Right lobe of liver (tissue), 6 donors: ENCODE measurements around the gene ZNF117. TPM values are rescaled to one million over a fixed set of nuclear protein-coding genes. Genes with fewer than 3 reads are reported as not detected.
"Not testable (repeated sequence)": the region's sequence is repeated elsewhere in the genome, so short reads cannot be mapped to it uniquely, and the experiment has no call there.

ENCODE experiments used
- ATAC-seq, 4 donors: fragments of 200-7000 bp; cut with Tn5 transposase; one replicate each; pipeline ENCODE4 v1.9.1; 2020; ENCODE audit warnings: mild to moderate bottlenecking in 4 of 4, moderate library complexity in 4 of 4
- DNase-seq, 3 donors: peaks; one replicate each; pipeline ENCODE4 v3.0.0-alpha.2; 2020
- H3K27ac ChIP-seq, 3 donors: fragments of 200-600 bp; one replicate each; pipeline ENCODE4 v1.8.0; 2022
- H3K27me3 ChIP-seq, 2 donors: fragments of 200-600 bp; one replicate each; pipeline ENCODE4 v1.8.0; 2022
- H3K36me3 ChIP-seq, 4 donors: fragments of 200-600 bp; sonication (generic) in 1 of 4; one replicate each; pipeline versions ENCODE4 v1.5.1 to v1.8.0; 2017 to 2022; ENCODE audit warnings: control low read depth in 1 of 4
- H3K4me1 ChIP-seq, 4 donors: fragments of 200-600 bp; sonication (generic) in 1 of 4; one replicate each; pipeline versions ENCODE4 v1.5.1 to v1.8.0; 2017 to 2022; ENCODE audit warnings: control low read depth in 1 of 4
- H3K4me3 ChIP-seq, 3 donors: fragments of 200-600 bp; one replicate each; pipeline ENCODE4 v1.8.0; 2022
- H3K9me3 ChIP-seq, 4 donors: fragments of 200-600 bp; sonication (generic) in 1 of 4; one replicate each; pipeline versions ENCODE4 v1.5.1 to v1.8.0; 2017 to 2022; ENCODE audit warnings: control low read depth in 1 of 4
- CTCF ChIP-seq, 4 donors: fragments of 200-600 bp in 3 of 4; fragments of 450-650 bp in 1 of 4; IDR thresholded peaks; one replicate each; pipeline versions ENCODE4 v1.5.1 to v1.8.0; 2016 to 2022; ENCODE audit warnings: antibody characterized with exemption in 4 of 4, mild to moderate bottlenecking in 2 of 4
- POLR2A ChIP-seq: fragments of 450-650 bp; IDR thresholded peaks from one replicate; pipeline ENCODE4 v1.6.1; 2017; ENCODE audit warnings: antibody characterized with exemption, mild to moderate bottlenecking
- WGBS: methylation state at CpG from one replicate; pipeline ENCODE4 v1.1.6; 2018; ENCODE audit warnings: low coverage, low lambda C conversion rate; ENCODE audit not compliant: insufficient coverage; ENCODE audit errors: missing lambda C conversion rate; 5-methylcytosine and 5-hydroxymethylcytosine counted together
- intact Hi-C, 2 donors: fragments of 100-400 bp; cut with DNase I; formaldehyde crosslinking; loops; one replicate each; pipeline versions ENCODE4 v1.11.2 to v1.14.1; 2022
- long read RNA-seq: library from polyadenylated mRNA; unstranded; transcript quantifications from one replicate; pipeline ENCODE4 v2.0.0, GENCODE V29; 2019
- total RNA-seq, 6 experiments: library from RNA; depleted of rRNA in 2 of 6; stranded (reverse); fragments of >200 nt in 2 of 6; fragmentation: NEBNext Ultra II Directional in 3 of 6; extraction: Animal tissue kit (Norgen Biotek cat#: 25700) in 3 of 6; gene quantifications; one replicate each; pipeline versions ENCODE4 v1.1.0 to v1.2.4, GENCODE V29; 2016 to 2023
- donor health status: DM: no; HTN: yes; CAD: no.
- donor health status: DM: no; HTN: no; CAD: no.
- donor health status: DM: no; HTN: no; CAD: no.
- donor health status: DM: no; HTN: yes; CAD: no.
- donor health status: DM: no; HTN: yes; CAD: no.

Gene ZNF117
- total RNA-seq: 1 to 10 TPM; 1.6 to 3.8 (median 3.0) TPM
- long read RNA-seq, partial matches to known transcripts: 0 of 3 reads
- long read RNA-seq, other reads (novel, unspliced or antisense): 2 of 3 reads

- peaks cover 0 to 14% (median 3%) of the 10 kb centered on the region in 4 donors for H3K9me3 ChIP-seq
- TF ChIP-seq CTCF (IDR thresholded peaks at IDR 0.05) (no peak), POLR2A (no peak)
Observed at GRCh38 chr7:64990936-64991335, at the start of gene ZNF117. ZNF117 (minus strand) TSS chr7:64991036.

DNA sequence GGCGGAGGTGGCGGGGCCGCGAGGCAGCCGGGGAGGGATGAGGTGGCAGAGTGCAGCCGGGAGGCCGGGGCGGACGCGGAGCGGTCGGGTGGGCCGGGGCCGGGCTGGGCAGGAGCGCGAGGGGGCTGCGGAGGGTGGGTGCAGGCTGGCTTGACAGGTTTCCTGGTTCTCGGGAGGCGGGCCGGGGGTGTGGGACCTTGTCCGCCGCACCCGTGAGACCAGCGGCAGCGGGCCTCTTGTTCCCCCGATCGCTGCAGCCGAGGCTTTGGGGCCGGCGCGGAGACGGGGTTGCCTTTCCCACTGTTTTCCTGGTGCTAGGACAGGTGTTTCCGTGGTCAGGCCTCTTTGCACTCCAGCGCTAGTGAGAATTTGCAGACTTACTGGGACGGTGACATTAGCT lies 47.9 kb upstream of the ZNF117 start:
- Histone ChIP-seq H3K27ac (peak overlapping the region in 1 of 3 donors; percentile 64), H3K4me3 (peak overlapping the region; percentile 63 to 72 (median 68)), H3K4me1 (peaks cover 0 to 12% (median 4%) of the 10 kb centered on the region in 4 donors)
- intact Hi-C loops, H3K9me3 ChIP-seq, H3K36me3 ChIP-seq, H3K27me3 ChIP-seq: not testable (repeated sequence)
- 0% methylated on average over 1 of the region's 35 CpGs for WGBS
- DNase-seq (peak; percentile 48 to 66 (median 60)), ATAC-seq (peak; percentile 4 to 40 (median 18))

More at GRCh38 chr7:64990936-64991335, at the start of gene ZNF117:
- Histone ChIP-seq H3K27ac (no peak within 1 kb of the TSS), H3K4me3 (no peak within 1 kb of the TSS), H3K4me1 (no peaks in the 10 kb centered on the region), H3K36me3 (no peaks in the 10 kb centered on the region), H3K27me3 (no peaks in the 10 kb centered on the region)
- DNase-seq: no peak
- intact Hi-C loops: no loop called here
- WGBS: 85% methylated on average over 4 of the region's 4 CpGs
- no peak for ATAC-seq

- intact Hi-C loops: no loop called here
- DNase-seq (peak; percentile 96 to 97 (median 96)), ATAC-seq (peak; percentile 90 to 96 (median 94))
- WGBS: 8% methylated on average over 14 of the region's 92 CpGs
- H3K4me3 ChIP-seq: peak overlapping the region; percentile 63 to 72 (median 68)
- no peaks in the 10 kb centered on the region for H3K36me3 ChIP-seq
- H3K27me3 ChIP-seq: no peaks in the 10 kb centered on the region
- peak; percentile 61 for TF ChIP-seq POLR2A
- no peak for TF ChIP-seq CTCF (IDR thresholded peaks at IDR 0.05)
- peak overlapping the region in 2 of 3 donors; percentile 31 to 64 for H3K27ac ChIP-seq
- peaks cover 0 to 12% (median 4%) of the 10 kb centered on the region in 4 donors for H3K4me1 ChIP-seq
- no peaks in the 10 kb centered on the region for H3K9me3 ChIP-seq
Observed at GRCh38 chr7:65037740-65038688, 47.2 kb upstream of the ZNF117 start.

GRCh38 chr7:65036526-65036925 lies 45.7 kb upstream of the ZNF117 start:
- H3K9me3 ChIP-seq, intact Hi-C loops, H3K36me3 ChIP-seq, DNase-seq, H3K27me3 ChIP-seq, H3K4me3 ChIP-seq: not testable (repeated sequence)
- WGBS: 30% methylated on average over 1 of the region's 2 CpGs
- Histone ChIP-seq H3K4me1 (peaks cover 0 to 12% (median 4%) of the 10 kb centered on the region in 4 donors), H3K27ac (peak overlapping the region in 1 of 3 donors; percentile 36)
- ATAC-seq: peak in 3 of 4 donors; percentile 7 to 25 (median 12)

DNA sequence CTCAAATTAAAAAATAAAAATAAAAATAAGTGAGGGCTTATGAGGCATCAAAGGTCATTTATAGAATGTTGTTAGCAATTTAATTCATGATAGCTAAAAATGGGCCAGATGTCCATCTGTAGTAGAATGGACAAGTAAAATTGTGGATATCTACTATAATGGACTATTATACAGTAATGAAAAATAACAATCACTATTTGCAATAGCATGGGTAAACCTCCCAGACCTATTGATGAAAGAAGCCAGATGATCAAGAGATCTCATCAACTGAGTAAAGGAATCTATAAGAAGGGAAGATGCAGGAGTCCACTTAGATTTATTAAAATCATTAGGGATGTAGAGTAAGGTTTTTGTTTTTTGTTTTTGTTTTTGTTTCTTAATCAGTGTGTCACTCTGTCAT lies 44.6 kb upstream of the ZNF117 start:
- ATAC-seq, DNase-seq, H3K27me3 ChIP-seq, H3K27ac ChIP-seq, H3K4me3 ChIP-seq, H3K36me3 ChIP-seq, H3K9me3 ChIP-seq, intact Hi-C loops: not testable (repeated sequence)
- peaks cover 0 to 12% (median 4%) of the 10 kb centered on the region in 4 donors for H3K4me1 ChIP-seq

DNA sequence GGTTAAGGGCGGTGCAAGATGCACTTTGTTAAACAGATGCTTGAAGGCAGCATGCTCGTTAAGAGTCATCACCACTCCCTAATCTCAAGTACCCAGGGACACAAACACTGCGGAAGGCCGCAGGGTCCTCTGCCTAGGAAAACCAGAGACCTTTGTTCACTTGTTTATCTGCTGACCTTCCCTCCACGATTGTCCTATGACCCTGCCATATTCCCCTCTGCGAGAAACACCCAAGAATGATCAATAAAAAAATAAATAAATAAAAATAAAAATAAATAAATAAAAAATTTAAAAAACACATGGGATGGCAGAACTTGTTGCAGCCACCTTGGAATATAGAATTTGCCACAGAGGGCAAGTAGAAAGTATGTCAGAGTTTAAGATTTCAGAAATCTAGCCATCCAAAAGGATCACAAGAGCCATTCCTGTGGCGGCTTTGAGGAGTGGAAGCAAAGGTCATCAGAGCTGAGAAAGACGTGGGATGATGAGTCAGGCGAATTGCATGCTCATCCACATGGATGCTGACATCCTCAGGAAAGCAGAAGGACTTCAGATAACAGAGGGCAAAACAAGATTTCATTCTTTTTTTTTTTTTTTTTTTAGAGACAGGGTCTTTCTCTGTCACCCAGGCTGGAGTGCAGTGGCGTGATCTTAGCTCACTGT lies 43.4 kb upstream of the ZNF117 start:
- intact Hi-C loops, DNase-seq, H3K4me1 ChIP-seq, H3K27me3 ChIP-seq, ATAC-seq, H3K4me3 ChIP-seq, H3K36me3 ChIP-seq, H3K27ac ChIP-seq, H3K9me3 ChIP-seq: not testable (repeated sequence)
- 52% methylated on average over 7 of the region's 10 CpGs for WGBS

GRCh38 chr7:65033391-65033790 lies 42.6 kb upstream of the ZNF117 start:
- ATAC-seq, intact Hi-C loops, H3K4me1 ChIP-seq, H3K27ac ChIP-seq, H3K9me3 ChIP-seq, H3K36me3 ChIP-seq, H3K27me3 ChIP-seq, H3K4me3 ChIP-seq, DNase-seq: not testable (repeated sequence)
- 91% methylated on average over 4 of the region's 30 CpGs for WGBS

DNA sequence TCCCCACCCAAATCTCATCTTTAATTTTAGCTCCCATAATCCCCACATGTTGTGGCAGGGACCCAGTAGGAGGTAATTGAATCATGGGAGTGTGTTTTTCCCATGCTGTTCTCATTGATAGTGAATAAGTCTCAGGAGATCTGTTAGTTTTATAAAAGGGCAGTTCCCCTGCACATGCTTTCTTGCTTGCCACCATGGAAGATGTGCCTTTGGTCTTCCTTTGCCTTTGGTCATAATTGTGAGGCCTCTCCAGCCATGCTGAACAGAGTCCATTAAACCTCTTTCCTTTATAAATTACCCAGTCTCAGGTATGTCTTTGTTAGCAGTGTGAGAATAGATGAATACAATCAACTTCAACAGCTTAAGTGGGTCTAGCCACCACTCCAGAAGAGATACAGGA lies 34.2 kb upstream of the ZNF117 start:
- H3K4me1 ChIP-seq: peaks cover 0 to 13% (median 3%) of the 10 kb centered on the region in 4 donors
- H3K27ac ChIP-seq, DNase-seq, H3K27me3 ChIP-seq, H3K36me3 ChIP-seq, ATAC-seq, H3K4me3 ChIP-seq, H3K9me3 ChIP-seq, intact Hi-C loops: not testable (repeated sequence)

- Histone ChIP-seq H3K27ac (peak overlapping the region in 2 of 3 donors; percentile 40 to 51), H3K4me3 (peak overlapping the region in 2 of 3 donors; percentile 11 to 26), H3K4me1 (peaks cover 0 to 13% (median 4%) of the 10 kb centered on the region in 4 donors)
- ATAC-seq (peak; percentile 75 to 83 (median 82)), DNase-seq (peak; percentile 68 to 85 (median 71))
- intact Hi-C loops, H3K9me3 ChIP-seq, H3K27me3 ChIP-seq, H3K36me3 ChIP-seq: not testable (repeated sequence)
- no CpG with 5 or more reads among the region's 3 CpGs for WGBS
Observed at GRCh38 chr7:65020978-65021377, 30.1 kb upstream of the ZNF117 start.
